Breast epithelium (tissue), 4 donors: ENCODE data around the gene TAGLN. TPM values are rescaled to one million over a fixed set of nuclear protein-coding genes. Genes with fewer than 3 reads are reported as not detected.

Experiments
- DNase-seq, 2 donors: peaks; one replicate each; pipeline ENCODE4 v3.0.0-alpha.2; 2019; ENCODE audit warnings: low spot score in 2 of 2
- H3K27ac ChIP-seq, 2 donors: fragments of 200-600 bp; sonication (generic) in 1 of 2; one replicate each; pipeline ENCODE4 v1.5.1; 2016 to 2019; ENCODE audit warnings: mild to moderate bottlenecking in 1 of 2
- H3K27me3 ChIP-seq, 2 donors: fragments of 200-600 bp; sonication (generic) in 1 of 2; one replicate each; pipeline versions ENCODE4 v1.5.1 to v1.6.0; 2017 to 2019; ENCODE audit warnings: control low read depth in 1 of 2, mild to moderate bottlenecking in 1 of 2
- H3K36me3 ChIP-seq: fragments of 200-600 bp; one replicate; pipeline ENCODE4 v1.5.1; 2019
- H3K4me1 ChIP-seq, 2 donors: fragments of 200-600 bp; sonication (generic); one replicate each; pipeline ENCODE4 v1.5.1; 2016 to 2019; ENCODE audit warnings: control low read depth in 1 of 2
- H3K4me3 ChIP-seq, 3 donors: fragments of 200-600 bp; sonication (generic); 1 replicate in 2 of 3; 2 replicates in 1 of 3; pipeline ENCODE4 v1.5.1; 2016 to 2019; ENCODE audit warnings: mild to moderate bottlenecking in 3 of 3, moderate library complexity in 2 of 3
- H3K9me3 ChIP-seq, 2 donors: fragments of 200-600 bp; sonication (generic) in 1 of 2; one replicate each; pipeline ENCODE4 v1.5.1; 2016 to 2019; ENCODE audit warnings: control low read depth in 1 of 2
- POLR2A ChIP-seq: fragments of 450-650 bp; IDR thresholded peaks from one replicate; pipeline ENCODE4 v1.6.1; 2016; ENCODE audit warnings: antibody characterized with exemption, mild to moderate bottlenecking, moderate library complexity
- POLR2AphosphoS5 ChIP-seq, 3 donors: sonication (generic); formaldehyde crosslinking; IDR thresholded peaks; one replicate each; pipeline ENCODE4 v1.6.1; 2017; ENCODE audit warnings: antibody characterized with exemption in 3 of 3
- intact Hi-C: fragments of 100-400 bp; cut with DNase I; formaldehyde crosslinking; loops from one replicate; pipeline ENCODE4 v1.15.1; 2023; ENCODE audit warnings: low total_unique reads
- total RNA-seq, 3 donors: library from RNA; depleted of rRNA; stranded (reverse); fragments of >200 nt; gene quantifications; one replicate each; pipeline ENCODE4 v1.1.0, GENCODE V29; 2016
- TF ChIP-seq, protein P1 (sequence below), 3 donors: fragments of 450-650 bp; IDR thresholded peaks; one replicate each; pipeline ENCODE4 v1.5.1; 2016 to 2017; ENCODE audit warnings: antibody characterized with exemption in 3 of 3, mild to moderate bottlenecking in 3 of 3, moderate library complexity in 3 of 3

The TAGLN gene
- total RNA-seq: 1,000 to 10,000 TPM in 2 of 3 donors, 100 to 1,000 TPM in 1; 602 to 1,663 (median 1,380) TPM

DNA sequence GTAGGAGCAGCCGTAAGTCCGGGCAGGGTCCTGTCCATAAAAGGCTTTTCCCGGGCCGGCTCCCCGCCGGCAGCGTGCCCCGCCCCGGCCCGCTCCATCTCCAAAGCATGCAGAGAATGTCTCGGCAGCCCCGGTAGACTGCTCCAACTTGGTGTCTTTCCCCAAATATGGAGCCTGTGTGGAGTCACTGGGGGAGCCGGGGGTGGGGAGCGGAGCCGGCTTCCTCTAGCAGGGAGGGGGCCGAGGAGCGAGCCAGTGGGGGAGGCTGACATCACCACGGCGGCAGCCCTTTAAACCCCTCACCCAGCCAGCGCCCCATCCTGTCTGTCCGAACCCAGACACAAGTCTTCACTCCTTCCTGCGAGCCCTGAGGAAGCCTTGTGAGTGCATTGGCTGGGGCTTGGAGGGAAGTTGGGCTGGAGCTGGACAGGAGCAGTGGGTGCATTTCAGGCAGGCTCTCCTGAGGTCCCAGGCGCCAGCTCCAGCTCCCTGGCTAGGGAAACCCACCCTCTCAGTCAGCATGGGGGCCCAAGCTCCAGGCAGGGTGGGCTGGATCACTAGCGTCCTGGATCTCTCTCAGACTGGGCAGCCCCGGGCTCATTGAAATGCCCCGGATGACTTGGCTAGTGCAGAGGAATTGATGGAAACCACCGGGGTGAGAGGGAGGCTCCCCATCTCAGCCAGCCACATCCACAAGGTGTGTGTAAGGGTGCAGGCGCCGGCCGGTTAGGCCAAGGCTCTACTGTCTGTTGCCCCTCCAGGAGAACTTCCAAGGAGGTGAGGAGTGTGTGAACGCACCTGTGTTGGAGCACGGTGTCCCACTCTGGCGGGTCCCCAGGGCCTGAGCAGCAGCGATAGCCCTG is at the start of gene TAGLN:
TAGLN (plus strand) TSS at position 318 of the 863 bp plus-strand sequence. CDS start 3,644 bp downstream, outside the sequence.
- no peaks in the 10 kb centered on the region for H3K36me3 ChIP-seq
- H3K9me3 ChIP-seq: no peaks in the 10 kb centered on the region
- peak within 1 kb of the TSS; percentile 94 to 98 for H3K27ac ChIP-seq
- intact Hi-C loops: loop anchor here (10.0 kb wide), 1 partner anchor 54 kb away; the partner anchor contains the start of gene PAFAH1B2
- H3K27me3 ChIP-seq: no peaks in the 10 kb centered on the region
- H3K4me1 ChIP-seq: peaks cover 0 to 11% of the 10 kb centered on the region in 2 donors
- peak; percentile 39 for TF ChIP-seq POLR2A
- TF ChIP-seq, protein P1, sequence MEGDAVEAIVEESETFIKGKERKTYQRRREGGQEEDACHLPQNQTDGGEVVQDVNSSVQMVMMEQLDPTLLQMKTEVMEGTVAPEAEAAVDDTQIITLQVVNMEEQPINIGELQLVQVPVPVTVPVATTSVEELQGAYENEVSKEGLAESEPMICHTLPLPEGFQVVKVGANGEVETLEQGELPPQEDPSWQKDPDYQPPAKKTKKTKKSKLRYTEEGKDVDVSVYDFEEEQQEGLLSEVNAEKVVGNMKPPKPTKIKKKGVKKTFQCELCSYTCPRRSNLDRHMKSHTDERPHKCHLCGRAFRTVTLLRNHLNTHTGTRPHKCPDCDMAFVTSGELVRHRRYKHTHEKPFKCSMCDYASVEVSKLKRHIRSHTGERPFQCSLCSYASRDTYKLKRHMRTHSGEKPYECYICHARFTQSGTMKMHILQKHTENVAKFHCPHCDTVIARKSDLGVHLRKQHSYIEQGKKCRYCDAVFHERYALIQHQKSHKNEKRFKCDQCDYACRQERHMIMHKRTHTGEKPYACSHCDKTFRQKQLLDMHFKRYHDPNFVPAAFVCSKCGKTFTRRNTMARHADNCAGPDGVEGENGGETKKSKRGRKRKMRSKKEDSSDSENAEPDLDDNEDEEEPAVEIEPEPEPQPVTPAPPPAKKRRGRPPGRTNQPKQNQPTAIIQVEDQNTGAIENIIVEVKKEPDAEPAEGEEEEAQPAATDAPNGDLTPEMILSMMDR (IDR thresholded peaks at IDR 0.05): no peak
- peak; percentile 77 to 91 (median 88) for TF ChIP-seq POLR2AphosphoS5 (IDR thresholded peaks at IDR 0.05)
- DNase-seq: peak; percentile 77 to 96
- peak within 1 kb of the TSS; percentile 46 to 75 (median 57) for H3K4me3 ChIP-seq

DNA sequence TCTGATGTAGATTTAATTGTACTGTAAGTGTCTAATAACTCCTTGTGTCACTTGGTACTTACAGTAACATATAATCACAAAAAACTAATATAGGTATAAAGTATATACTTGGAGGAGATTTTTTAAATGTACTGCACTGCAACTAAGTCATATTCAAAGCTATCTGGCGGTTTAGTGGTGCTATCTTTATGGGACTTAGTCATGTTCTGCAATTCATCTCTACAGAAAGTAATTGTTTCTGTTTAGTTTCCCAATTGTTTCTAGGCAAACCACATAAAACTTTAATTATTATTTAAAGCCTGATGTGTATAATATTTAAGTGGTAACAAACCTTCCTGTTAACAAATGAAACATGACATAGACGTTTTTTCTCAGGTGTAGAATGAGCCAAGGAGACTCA is 47.1 kb upstream of the TAGLN start:
- Histone ChIP-seq H3K4me3 (no peak overlapping the region), H3K27ac (no peak overlapping the region), H3K36me3 (no peaks in the 10 kb centered on the region), H3K27me3 (no peaks in the 10 kb centered on the region), H3K9me3 (no peaks in the 10 kb centered on the region), H3K4me1 (no peaks in the 10 kb centered on the region)
- TF ChIP-seq, protein P1 (IDR thresholded peaks at IDR 0.05): no peak
- no peak for TF ChIP-seq POLR2AphosphoS5 (IDR thresholded peaks at IDR 0.05)
- TF ChIP-seq POLR2A: no peak
- intact Hi-C loops: no loop called here
- no peak for DNase-seq

DNA sequence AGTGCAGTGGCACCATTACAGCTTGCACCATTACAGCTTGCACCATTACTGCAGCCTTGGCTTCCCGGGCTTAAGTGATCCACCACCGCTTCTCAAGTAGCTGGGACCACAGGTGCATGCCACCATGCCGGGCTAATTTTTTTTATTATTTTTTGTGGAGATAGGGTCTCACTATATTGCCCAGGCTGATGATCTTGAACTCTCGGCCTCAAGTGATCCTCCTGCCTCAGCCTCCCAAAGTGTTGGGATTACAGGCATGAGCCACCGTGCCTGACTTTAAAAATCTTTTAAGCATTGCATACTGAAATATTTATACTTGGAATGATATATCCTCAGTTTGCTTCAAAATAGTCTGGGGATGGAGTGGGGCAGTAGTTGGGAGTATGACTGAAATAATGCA is 44.7 kb upstream of the TAGLN start:
- no peaks in the 10 kb centered on the region for H3K4me1 ChIP-seq
- no peaks in the 10 kb centered on the region for H3K9me3 ChIP-seq
- no peak overlapping the region for H3K27ac ChIP-seq
- DNase-seq: no peak
- TF ChIP-seq, protein P1 (IDR thresholded peaks at IDR 0.05): no peak
- TF ChIP-seq POLR2A (no peak), POLR2AphosphoS5 (IDR thresholded peaks at IDR 0.05) (no peak)
- no peaks in the 10 kb centered on the region for H3K27me3 ChIP-seq
- peaks cover 3% of the 10 kb centered on the region for H3K36me3 ChIP-seq
- intact Hi-C loops: no loop called here
- H3K4me3 ChIP-seq: no peak overlapping the region

DNA sequence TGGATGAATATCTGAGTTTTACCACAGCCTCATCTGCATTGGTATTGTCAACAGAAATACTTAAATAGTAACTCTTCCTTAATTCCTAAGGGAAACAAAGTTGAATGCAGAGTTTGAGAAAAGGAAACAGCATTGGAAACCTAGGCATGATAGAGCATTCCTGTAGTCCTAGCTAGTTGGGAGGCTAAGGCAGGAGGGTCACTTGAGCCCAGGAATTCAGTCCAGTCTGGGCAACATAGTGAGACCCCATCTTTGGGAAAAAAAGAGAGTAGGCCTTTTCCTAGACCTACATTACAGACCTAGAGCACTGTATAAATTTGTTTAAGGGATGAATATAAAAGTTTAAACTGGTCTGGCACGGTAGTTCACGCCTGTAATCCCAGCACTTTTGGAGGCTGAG is 41.7 kb upstream of the TAGLN start:
- Histone ChIP-seq H3K27me3 (no peaks in the 10 kb centered on the region), H3K4me1 (no peaks in the 10 kb centered on the region), H3K4me3 (no peak overlapping the region), H3K9me3 (no peaks in the 10 kb centered on the region), H3K27ac (no peak overlapping the region), H3K36me3 (peaks cover 3% of the 10 kb centered on the region)
- intact Hi-C loops: no loop called here
- TF ChIP-seq POLR2AphosphoS5 (IDR thresholded peaks at IDR 0.05) (no peak), POLR2A (no peak)
- TF ChIP-seq, protein P1 (IDR thresholded peaks at IDR 0.05): no peak
- DNase-seq: no peak

DNA sequence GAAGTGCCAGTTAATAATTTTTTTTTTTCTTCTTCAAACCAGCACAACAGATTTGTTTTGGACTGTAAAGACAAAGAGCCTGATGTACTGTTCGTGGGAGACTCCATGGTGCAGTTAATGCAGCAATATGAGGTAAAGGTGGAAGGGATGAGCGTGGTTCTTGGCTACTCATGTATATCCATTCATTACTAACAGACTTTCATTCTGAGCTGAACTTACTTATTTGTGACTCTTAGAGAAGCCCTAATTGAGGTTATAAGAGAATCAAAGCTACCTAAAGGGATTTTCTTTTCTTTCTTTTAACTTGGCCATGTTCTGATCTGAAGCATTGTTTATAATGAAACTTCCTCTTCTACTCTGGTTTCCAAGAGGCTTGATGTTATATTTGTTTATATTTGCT is 39.3 kb upstream of the TAGLN start:
- Histone ChIP-seq H3K27ac (no peak overlapping the region), H3K36me3 (peaks cover 3% of the 10 kb centered on the region), H3K9me3 (no peaks in the 10 kb centered on the region), H3K27me3 (no peaks in the 10 kb centered on the region), H3K4me3 (no peak overlapping the region), H3K4me1 (no peaks in the 10 kb centered on the region)
- TF ChIP-seq, protein P1 (IDR thresholded peaks at IDR 0.05): no peak
- no peak for TF ChIP-seq POLR2AphosphoS5 (IDR thresholded peaks at IDR 0.05)
- TF ChIP-seq POLR2A: no peak
- no peak for DNase-seq
- intact Hi-C loops: no loop called here
